GM19328 (cell line): ENCODE data around the gene ST8SIA1.

ENCODE experiments used
- ATAC-seq: cut with Tn5 transposase; IDR thresholded peaks from one replicate; pipeline ENCODE4 v1.9.1; 2021; ENCODE audit warnings: mild to moderate bottlenecking, moderate library complexity; ENCODE audit not compliant: unreplicated experiment

The ST8SIA1 gene

DNA sequence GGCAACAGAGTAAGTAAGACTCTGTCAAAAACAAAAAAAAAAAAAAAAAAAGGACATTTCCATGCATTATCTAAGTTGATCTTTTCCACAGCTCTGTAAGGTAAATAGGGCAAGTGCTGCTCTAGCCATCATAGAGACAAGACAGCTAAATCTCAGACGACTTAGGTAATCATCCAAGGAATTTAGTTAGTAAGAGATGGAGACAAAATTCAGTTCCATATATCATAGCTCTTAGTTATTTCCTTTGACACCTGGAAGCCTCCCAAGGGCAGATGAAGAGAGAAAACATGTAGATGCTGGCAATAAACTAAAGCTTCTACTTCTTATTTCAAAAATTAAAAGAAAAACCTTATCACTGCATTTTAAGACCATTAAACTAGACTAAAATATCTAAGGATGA is 48.7 kb downstream of the ST8SIA1 start:
- no peak for ATAC-seq

DNA sequence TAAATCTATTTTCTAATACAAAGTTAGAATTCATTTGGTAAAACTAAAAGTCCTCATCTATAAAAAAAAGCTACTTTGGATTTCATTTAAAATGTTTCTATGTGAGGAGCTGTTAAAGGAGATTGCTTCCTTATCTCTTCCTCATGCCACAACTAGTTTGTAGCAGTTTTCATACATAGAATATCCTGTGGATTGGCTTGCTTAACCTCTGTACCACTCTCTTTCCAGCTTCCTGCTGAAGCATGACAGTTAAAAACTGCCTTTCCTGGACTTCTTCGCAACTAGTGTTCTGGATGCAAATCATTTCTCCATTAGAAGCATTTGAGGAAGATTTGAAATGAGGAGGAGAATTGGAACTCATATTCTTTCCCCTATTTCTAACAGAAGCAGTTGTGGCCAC is 49.6 kb downstream of the ST8SIA1 start:
- no peak for ATAC-seq

DNA sequence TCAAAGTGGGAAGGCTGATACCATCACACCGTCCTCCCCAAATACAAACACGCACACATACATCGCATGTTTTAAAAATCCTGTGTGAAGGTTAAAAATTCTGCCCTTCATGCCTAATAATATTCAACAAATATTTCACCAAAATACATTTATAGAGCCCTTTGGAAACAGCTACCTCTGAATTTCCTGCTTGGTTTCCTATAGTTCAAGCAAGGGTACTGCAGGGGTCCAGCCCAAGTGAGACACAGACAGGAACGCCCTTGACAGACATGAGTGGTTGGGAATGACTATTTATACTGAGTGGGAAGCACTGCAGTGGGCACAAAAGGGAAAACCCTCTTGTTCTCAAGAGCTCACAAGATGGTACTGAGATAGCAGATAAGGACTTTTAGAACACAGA is 51.0 kb downstream of the ST8SIA1 start:
- ATAC-seq = no peak

DNA sequence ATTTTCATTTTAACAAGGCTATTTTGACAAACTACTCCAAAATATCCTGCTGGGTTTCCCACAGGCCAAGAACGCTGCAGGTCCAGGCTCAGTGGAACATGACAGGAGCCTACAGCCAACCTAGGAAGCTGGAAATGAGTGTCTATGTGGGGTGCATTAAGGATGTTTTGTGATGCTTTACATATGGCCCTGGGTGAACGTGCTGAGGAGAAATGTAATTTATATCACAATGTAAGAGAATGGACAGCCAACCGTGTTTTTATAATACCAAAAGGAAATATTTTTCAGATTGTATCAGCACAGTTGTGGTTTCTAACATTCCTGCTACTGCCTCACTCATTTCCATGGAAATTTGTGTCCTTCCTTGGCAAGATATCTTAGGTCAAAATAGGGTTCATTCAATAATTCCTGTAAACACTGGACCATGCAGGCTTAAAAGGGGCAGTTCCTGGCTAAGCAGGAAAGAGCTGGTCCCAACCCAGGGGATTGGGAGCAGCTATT is 51.5 kb downstream of the ST8SIA1 start:
- no peak for ATAC-seq

DNA sequence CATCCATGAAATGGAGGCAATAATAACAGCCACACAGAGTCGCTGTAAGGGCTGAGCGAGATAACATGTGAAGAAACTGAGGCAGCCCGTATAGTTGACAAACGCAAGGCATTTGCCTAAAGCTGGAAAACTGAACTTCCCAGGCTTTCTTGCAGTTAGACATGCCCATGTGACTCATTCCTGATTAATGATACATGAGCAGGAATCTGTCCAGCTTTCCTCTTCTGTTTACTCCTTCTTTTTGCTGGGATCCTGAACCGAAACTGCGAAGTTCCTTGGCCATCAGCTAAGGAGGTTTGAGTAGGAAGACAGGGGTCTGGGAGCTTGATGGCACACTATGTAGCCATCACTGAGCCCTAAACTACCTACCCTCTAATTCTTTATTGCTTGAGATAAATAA is 52.2 kb downstream of the ST8SIA1 start:
- no peak for ATAC-seq

DNA sequence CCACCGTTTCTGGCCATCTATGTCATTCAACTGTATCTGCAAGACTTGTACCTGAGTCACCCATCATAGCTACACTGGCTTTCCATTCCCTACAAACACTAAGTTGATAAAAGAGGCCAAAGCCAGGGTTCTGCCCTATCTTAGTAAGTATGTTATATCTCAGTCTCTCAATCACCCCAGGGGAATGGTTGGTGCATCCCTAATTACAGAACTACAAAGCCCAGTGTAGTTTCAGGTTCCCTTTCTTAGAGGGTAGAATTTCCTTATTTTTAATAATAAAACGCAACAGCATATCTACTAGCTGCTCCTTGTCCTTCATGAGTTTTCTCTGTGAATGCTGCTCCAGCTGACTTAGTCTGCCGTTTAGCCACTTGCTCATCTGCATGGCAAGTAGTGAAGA is 57.6 kb downstream of the ST8SIA1 start:
- ATAC-seq = no peak

DNA sequence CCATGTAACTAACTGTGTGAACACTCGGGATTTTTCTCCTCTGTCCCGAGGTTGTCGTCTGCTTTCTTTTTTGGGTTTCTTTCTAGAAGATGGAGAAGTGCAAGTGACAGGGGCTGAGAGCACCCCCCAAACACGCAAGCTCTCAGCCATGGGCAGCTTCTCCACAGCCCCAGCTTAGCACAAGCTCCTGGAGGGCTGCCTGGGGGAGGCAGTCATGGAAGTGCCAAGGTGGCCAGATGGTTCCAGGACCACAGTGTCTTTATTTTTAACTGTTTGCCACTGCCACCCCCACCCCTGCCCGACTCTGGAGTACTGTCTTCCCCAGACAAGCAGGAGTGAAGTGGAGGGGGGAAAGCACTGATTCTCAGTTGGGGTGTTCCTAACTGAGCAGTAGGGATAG is 58.2 kb downstream of the ST8SIA1 start:
- no peak for ATAC-seq

DNA sequence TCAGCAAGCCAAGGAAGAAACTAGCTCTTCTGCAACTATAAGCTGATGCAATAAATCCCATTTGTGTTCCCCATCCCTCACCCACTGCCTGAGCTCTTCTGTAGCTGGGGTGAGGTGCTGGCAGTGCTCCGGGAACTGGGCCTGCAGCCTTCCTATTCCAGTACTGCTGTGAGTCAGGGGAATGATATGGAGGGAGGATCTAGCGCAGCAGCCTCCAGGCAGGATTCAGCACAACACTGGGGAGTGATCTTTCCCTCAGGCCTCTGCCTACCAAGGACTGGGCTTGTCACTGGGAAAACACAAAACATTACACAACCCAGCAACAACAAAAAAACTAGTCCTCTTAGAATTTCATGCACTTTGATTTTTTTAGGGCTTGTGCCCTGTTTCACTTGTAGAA is 58.7 kb downstream of the ST8SIA1 start:
- ATAC-seq = no peak

DNA sequence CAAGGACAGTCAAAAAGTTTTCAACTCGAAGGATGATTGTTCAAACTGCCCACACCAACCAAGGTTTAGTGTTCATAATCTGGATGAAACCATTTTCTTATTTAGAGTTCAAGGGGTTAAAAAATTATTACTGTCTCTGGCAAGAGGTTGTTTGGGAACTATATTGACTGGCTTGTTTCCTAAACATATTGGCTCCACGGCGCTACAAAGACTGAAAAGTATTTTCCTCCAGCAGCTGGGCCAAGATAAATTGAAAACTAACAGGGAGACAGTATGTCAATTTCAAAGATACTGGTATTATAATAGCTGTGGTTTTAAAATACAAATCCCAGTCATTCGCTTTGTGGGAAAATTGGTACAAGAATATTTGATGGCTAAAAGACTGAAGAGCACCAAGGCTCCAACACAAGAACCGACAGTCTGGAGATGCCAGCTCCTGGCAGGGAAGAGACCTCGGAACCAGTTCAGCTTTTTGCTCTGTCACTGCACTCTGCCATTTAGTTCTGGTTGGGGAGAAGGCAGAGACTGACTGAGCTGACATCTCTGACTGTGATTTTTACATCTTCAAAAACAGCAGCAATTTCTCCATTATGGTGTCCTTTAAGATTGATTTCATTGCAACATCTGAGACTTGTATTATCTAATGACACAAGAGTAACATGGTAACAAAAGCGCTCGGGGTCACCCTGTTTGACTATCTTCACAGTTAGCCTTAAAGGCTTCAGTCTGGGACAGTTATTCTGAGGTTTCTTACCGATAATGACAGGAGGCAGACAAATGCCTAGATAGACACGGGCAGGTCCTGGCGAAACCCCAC is 62.0 kb downstream of the ST8SIA1 start:
- no peak for ATAC-seq

DNA sequence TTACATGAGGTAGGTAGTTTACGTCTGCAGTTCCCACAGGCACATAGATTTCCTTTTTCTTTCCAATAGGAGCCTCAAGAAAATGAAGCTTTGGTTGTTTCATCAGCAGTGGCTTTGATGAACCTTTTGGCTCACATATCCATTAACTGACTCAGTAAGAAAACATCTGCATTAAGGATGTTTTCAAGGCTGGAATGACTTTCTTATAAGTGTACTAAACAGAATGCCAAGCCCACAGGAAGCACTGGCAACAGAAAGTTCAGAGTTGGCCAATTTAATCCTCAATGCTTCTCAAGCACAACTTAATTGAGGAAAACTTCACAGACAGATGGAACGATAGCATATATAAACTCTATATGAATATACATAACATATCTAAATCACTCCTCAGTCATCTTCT is 63.5 kb downstream of the ST8SIA1 start:
- ATAC-seq = no peak

DNA sequence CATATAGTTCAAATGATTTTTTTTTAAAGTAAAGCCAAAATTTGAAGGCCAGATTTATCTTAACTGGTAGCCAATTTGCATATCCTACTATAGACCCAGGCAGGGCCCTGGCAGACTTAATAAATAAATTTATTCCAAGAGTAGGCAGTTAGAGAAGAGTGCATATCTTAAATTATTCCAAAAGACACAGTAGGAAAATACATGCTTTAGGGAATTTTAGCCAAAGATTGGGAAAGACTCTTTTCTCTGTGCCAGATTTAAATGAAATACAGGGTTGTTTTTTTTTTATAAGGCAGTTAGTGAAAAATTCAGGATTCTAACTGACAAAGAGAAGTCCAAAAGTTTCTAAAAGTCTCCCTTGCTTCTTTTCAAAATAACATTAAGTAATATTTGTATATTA is 65.5 kb downstream of the ST8SIA1 start:
- no peak for ATAC-seq

DNA sequence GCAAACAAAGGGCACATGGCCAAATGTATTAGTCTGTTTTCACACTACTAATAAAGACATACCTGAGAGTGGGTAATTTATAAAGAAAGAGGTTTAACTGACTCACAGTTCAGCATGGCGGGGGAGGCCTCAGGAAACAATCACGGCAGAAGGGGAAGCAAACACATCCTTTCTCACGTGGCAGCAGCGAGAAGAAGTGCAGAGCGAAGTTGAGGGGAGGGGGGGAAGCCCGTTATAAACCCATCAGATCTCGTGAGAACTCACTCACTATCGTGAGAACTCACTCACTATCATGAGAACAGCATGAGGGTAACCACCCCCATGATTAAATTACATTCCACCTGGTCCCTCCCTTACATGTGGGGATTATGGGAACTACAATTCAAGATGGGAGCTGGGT is 66.1 kb downstream of the ST8SIA1 start:
- no peak for ATAC-seq

DNA sequence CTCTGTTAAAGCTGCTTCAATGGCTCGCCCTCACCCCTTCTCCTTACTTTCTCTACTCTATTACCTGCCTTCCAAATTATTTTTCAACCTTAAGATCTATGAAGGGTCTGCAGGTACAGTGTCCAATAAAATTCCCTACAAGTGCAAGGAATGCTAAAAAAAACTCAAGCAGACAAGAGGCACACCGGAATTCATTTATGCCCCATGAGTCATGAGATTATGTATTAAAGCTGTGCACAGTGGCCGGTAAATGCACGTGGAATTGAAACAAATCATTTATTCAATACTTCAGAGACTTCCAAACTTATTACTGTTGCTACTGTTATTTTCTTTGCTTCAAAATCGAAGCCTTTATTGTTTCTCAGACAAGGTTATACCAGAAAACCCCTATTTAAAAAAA is 68.4 kb downstream of the ST8SIA1 start:
- ATAC-seq = no peak

DNA sequence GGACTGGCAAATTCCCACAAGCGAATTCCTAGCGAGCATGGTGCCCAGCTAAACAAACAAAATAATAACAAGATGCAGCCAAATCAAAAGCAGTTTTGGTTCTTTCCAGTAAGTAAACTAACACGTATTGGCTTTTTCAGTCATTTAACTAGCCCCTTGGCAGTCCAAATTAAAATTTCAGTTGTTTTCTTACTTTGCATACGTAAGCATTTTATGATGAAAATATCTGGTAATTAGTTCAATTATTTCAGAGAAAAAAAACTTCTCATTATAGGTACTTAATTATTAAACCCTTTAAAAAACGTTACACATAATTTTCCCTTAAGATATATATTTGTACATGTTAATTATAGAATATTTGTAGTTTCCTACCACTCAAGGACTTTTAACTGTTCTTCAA is 70.1 kb downstream of the ST8SIA1 start:
- no peak for ATAC-seq

DNA sequence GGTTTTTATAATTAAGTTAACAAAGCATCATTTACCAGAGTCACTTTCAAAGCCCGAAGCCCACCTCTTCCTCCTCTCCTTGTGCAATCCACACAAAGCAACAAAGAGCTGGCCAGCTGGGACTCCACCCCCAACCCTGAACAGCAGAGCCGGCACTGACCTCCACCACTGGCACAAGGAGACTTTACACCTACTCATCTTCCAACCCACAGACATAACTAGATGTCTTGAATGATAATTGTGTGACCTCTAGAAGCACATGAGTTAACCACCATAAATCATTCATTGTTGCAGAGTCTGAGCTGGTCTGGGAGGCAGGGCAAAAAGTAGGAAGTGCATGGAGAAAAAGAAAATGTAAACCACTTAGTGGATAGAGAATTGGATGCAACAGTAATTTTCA is 72.2 kb downstream of the ST8SIA1 start:
- no peak for ATAC-seq

DNA sequence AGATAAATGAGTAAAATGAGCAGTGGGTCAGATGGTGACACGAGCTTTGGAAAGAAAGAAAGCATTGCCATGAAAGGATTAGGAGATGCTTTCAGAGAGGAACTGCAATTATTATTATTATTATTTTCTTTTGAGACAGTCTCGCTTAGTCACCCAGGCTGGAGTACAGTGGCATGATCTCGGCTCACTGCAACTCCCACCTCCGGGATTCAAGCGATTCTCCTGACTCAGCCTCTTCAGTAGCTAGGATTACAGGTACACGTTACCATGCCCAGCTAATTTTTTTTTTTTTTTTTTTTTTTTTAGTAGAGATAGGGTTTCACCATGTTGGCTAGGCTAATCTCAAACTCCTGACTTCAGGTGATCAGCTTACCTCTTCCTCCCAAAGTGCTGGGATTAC is 77.4 kb downstream of the ST8SIA1 start:
- ATAC-seq = no peak

DNA sequence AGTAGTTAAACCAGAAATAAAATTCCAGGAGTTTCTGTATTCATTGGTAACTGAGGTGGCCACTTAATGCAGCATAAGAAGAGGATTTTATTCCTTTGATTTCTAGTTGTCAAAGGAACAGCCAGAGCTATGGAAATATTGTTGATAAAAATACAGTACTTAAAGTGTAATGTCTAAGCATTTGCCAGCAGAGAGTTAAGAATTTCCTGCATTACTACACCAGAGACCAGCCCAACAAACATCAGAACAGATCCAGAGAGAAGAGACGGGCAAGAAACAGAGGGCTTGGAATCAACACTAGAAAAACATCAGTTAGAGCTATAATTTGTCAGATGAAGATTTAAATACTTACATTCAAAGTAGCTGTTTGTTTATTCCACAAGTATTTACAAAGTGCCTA is 77.9 kb downstream of the ST8SIA1 start:
- no peak for ATAC-seq

DNA sequence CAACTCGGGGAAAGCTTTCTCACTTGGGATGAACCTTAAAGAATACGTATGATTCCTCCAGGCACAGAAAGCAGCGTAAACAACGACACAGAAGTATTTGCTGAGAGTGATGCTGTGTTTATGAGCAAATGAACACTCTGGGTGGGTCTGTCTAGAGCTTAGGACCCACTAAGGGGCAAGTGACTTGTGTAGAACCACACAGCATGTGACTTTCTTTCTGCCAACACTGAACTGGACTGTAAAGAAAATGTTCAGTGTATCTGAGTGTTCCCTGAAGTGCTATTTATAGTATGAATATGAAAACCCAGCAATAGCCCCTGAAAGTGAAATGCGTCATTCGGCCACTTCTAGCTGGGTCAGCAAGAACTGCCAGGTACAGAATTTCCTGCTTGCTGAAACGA is 78.5 kb downstream of the ST8SIA1 start:
- no peak for ATAC-seq

DNA sequence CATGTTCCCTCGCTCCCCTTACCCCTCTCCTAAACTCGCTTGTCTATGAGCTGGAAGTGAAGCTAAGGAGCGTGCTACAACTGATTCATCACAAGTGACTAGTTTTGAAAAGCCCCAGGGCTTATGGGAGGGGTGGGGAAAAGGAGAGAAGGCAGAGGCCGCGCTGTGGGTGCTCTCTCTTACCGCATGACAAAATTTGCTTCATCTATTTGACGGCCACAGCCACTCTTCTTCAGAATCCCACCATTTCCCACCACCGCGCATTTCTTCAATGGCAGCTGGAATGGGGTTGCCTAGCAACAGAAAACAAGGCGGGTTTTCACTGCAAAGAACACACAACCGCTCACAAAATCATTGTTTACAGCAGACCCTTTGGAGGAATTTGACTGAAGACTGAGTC is 79.4 kb downstream of the ST8SIA1 start:
- ATAC-seq = no peak

DNA sequence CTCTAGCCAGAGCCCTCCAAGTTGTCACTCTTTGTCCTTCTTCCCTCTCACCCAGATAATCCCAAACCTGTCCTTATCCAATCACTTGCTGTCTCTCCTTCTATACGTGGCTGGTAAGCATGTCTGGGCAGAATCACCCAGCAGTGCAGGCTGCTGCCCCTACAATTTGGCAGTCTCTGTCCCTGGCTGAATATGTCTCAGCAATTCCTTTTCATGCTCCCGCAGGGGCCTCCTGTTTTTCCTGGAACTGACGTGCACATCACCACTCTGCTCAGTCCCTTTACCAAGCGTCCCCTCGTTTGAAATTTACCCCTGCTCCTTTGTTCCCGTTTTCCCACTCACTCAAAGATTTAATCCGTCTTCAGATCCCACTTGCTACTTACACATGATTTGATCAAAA is 80.0 kb downstream of the ST8SIA1 start:
- ATAC-seq = no peak

DNA sequence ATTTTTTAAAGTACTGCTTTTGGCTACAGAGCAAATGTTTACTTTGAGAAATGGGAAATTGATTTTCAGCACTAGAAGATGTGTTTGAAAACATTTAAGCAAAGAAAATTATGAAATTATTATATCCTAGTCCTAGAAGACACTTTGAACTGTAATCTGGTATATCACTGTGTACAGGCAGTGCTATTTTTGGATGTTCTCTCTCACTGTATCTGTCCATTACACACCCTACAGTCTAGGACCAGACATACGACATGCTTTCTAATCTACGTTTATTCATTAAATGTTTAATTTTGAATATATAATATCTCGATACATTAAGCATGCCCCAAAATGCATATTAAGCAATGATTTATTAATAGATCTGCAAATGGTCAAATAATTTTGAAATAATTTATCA is 82.5 kb downstream of the ST8SIA1 start:
- no peak for ATAC-seq

DNA sequence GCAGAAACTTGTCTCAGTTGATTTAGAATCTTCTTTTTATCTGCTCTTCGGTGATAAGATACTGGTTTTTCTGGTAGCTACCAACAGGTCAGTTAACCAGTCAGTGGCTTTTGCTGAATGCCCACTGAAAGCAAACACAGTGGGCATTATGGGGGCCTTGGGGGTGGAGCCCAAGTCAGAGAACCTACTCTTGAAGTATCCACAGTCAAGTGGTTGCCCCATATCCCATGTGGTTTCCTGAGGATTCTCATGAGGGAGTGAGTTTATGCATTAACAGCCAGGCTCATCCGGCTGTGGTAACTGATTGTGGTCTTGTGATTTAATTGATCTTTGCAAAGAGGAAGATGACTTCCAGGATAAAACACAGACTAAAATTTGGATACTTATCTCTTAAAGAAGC is 83.7 kb downstream of the ST8SIA1 start:
- no peak for ATAC-seq

DNA sequence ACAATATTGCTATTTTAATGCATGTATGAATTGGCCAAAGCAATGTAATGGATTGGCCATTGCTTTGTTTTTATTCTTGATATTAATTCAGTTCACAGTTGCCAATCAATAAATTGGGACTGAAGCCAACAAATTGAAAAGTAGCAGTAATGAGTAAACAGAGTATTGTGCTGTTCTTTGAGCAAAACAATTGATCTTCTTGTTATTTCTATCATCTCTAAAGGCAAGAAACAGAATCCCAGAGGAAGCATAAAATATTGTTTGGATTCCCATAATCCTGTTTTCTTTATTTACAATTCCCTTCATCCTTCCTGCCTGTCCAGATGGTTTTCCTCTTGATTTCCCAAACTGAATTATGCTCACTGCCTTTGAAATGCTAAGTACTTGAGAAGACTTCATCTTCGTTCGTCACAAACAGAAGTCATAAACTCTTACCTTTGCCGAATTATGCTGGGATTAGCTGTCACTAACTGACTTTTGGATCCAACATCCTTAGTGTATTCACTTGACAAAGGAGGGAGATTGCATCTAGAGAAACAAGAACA is 85.9 kb downstream of the ST8SIA1 start:
- no peak for ATAC-seq
